NCI-H510A treated with DMSO at 0.1 percent for 48 hours (cell line): ENCODE measurements around the gene PLEKHG2.
"Not testable (repeated sequence)": the region's sequence is repeated elsewhere in the genome, so short reads cannot be mapped to it uniquely, and the experiment has no call there.

Experiments used
- DNase-seq: peaks from one replicate; lab custom pipeline; 2025; lab: John Stamatoyannopoulos, UW

Gene PLEKHG2

DNA sequence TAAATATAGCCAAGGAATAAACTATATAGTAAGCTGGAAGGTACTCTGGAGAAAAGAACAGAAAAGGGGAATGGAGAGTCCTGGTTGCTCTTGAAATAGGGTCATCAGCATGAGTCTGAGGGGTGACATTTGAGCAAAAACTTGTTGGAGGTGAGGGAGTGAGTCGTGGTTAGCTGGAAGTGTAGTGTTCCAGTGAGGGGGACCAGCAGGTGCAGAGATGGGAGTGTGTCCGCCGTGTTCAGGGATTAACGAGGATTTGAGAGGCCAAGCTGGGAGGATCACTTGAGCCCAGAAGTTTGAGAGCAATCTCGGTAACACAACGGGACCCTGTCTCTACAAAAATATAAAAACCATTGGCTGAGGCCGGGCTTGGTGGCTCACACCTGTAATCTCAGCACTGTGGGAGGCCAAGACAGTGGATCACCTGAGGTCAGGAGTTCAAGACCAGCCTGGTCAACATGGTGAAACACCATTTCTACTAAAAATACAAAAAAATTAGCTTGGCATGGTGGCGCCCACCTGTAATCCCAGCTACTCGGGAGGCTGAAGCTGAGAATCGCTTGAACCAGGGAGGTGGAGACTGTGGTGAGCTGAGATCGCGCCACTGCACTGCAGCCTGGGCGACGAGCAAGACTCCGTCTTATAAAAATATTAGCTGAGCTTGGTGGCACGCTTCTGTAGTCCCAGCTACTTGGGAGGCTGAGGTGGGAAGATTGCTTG is 34.1 kb downstream of the PLEKHG2 start:
- DNase-seq: no peak

GRCh38 chr19:39448271-39448670 is 35.8 kb downstream of the PLEKHG2 start:
- DNase-seq: no peak

- no peak for DNase-seq
Measured at GRCh38 chr19:39449116-39449797, 36.8 kb downstream of the PLEKHG2 start.

DNA sequence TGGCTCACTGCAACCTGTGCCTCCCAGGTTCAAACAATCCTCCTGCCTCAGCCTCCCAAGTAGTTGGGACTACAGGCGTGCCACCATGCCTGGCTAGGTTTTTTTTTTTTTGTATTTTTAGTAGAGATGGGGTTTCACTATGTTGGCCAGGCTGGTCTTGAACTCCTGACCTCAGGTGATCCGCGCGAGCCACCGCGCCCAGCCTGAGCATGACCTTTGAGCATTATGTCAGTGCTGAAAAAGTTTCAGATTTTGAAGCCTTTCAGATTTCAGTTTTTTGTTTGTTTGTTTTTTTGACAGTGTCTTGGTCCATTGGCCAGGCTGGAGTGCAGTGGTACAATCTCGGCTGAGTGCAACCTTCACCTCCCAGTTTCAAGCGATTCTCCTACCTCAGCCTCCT is 38.8 kb downstream of the PLEKHG2 start:
- not testable (repeated sequence) for DNase-seq

DNA sequence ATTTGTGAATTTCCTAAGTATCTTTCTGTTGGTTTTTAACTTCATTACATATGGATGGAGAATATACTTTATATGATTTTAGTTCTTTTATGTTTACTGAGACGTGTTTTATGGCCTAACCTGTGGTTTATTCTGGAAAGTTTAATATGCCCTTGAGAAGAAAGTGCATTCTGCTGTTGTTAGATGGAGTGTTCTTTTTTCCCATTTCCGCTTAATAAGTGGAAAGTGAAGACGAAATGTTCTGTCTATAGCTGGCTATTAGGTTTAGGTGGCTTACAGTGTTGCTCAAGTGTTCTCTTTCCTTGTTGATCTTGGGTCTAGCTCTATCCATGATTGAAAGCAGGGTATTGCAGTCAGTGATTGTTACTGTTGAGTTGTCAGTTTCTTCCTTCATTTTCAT is 50.9 kb downstream of the PLEKHG2 start:
- no peak for DNase-seq

GRCh38 chr19:39465956-39466747 is 53.7 kb downstream of the PLEKHG2 start:
- no peak for DNase-seq

DNA sequence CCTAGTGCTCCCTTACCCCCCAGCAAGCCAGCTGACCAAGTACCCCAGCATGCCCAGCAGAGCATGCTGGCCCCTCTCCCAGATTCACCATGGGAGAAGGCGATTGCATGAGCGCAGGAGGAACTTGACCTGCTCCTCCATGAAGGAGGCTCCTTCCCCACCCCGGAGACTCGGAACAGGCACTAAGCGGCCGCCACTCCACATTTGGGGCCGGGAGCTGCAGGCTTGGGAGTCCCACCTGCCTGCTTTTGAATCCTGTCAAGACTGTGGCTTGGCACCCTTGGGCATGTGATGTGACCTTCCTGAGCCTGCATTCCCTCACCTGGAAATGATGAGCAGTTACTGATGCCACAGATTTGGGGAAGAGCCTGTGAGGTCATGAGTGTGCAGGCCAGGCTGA is 55.5 kb downstream of the PLEKHG2 start:
- DNase-seq: no peak

DNA sequence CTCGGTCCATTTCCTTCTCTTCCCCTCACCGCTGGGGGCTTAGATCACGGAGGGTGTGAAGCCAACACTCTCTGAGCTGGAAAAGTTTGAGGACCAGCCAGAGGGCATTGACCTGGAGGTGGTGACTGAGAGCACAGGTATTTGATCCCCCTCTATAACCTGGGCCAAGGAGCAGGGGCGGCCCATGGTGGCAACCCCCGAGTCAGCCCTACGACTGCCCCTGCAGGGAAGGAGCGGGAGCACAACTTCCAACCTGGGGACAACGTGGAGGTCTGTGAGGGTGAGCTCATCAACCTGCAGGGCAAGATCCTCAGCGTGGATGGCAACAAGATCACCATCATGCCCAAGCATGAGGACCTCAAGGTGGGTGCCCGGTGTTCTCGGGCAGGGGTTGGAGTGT is 56.6 kb downstream of the PLEKHG2 start:
- DNase-seq: no peak

GRCh38 chr19:39469567-39469966 is 57.1 kb downstream of the PLEKHG2 start:
- DNase-seq: no peak

DNA sequence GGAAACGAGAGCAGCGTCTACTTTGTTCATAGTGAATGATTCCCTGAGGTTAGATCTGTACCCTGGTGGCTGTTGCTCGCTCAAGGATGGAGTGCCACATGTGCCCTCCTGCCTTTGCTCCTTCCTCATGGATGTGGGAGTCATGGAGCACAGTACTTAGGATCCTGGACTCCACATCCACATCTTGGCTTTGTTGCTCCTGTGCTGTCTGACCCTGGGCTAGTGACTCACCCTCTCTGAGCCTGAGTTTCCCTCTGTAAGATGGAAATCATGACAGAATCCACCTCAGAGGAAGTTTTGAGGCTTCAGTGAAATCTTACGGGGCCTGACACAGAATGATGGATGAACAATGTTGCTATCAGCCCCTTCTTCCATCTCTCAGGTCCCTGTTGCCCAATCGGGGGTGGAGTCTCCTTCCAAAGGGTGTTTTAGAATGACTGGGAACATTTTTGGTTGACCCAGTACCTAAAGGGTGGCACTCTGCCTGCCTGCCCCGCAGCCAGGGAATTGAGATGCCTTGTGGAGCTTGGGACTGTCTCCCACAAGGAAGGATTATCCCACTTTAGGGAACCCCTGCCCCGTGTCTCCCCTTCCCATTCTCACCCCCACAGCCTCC is 58.4 kb downstream of the PLEKHG2 start:
- DNase-seq: no peak

- DNase-seq: no peak
Measured at GRCh38 chr19:39471756-39472536, 59.5 kb downstream of the PLEKHG2 start.

- no peak for DNase-seq
Measured at GRCh38 chr19:39472746-39473442, 60.4 kb downstream of the PLEKHG2 start.

GRCh38 chr19:39473443-39473960 is 61.0 kb downstream of the PLEKHG2 start:
- DNase-seq: no peak

DNA sequence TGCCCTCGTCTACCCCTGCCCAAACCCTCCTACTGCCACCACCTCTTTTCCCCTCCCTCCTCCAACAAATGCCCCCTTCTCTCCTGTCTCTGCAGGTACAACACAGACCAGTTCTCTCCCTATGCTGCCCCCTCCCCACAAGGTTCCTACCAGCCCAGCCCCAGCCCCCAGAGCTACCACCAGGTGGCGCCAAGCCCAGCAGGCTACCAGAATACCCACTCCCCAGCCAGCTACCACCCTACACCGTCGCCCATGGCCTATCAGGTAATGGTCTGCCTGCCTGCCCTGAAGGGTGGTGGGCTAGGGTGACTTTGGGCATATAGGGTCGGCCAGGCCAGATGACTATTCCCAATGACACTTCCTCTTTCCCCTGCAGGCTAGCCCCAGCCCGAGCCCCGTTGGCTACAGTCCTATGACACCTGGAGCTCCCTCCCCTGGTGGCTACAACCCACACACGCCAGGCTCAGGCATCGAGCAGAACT is 61.7 kb downstream of the PLEKHG2 start:
- DNase-seq: peak; percentile 36

GRCh38 chr19:39475748-39476147 is 63.3 kb downstream of the PLEKHG2 start:
- DNase-seq: no peak
